Adrenal gland (tissue), 12 donors: ENCODE data around the gene EPB41L4B. TPM values are rescaled to one million over a fixed set of nuclear protein-coding genes. Genes with fewer than 3 reads are reported as not detected.

Experiments used
- DNase-seq, 7 donors: peaks; one replicate each; pipeline ENCODE4 v3.0.0-alpha.2; 2019 to 2020
- H3K27ac ChIP-seq, 5 donors: fragments of 200-600 bp; sonication (generic) in 4 of 5; 1 replicate in 3 of 5; 2 replicates in 2 of 5; pipeline versions ENCODE4 v1.5.1 to v1.8.0; 2016 to 2020; ENCODE audit warnings: mild to moderate bottlenecking in 1 of 5
- H3K27me3 ChIP-seq: fragments of 200-600 bp; 2 replicates; pipeline ENCODE4 v1.8.0; 2021
- H3K36me3 ChIP-seq, 2 donors: fragments of 200-600 bp; replicated peaks in 1 of 2; 1 replicate in 1 of 2; 2 replicates in 1 of 2; pipeline versions ENCODE4 v1.5.1 to v1.8.0; 2018 to 2022
- H3K4me1 ChIP-seq, 2 donors: fragments of 200-600 bp; replicated peaks in 1 of 2; 1 replicate in 1 of 2; 2 replicates in 1 of 2; pipeline versions ENCODE4 v1.5.1 to v1.8.0; 2018 to 2021
- H3K4me3 ChIP-seq, 4 donors: fragments of 200-600 bp; sonication (generic) in 3 of 4; one replicate each; pipeline ENCODE4 v1.5.1; 2016 to 2018
- H3K9me3 ChIP-seq, 3 donors: fragments of 200-600 bp; sonication (generic) in 1 of 3; replicated peaks in 1 of 3; 1 replicate in 2 of 3; 2 replicates in 1 of 3; pipeline versions ENCODE4 v1.5.1 to v1.8.0; 2016 to 2021
- POLR2A ChIP-seq, 2 donors: fragments of 450-650 bp; IDR thresholded peaks; one replicate each; pipeline ENCODE4 v1.6.1; 2017; ENCODE audit warnings: antibody characterized with exemption in 2 of 2, mild to moderate bottlenecking in 2 of 2, moderate library complexity in 1 of 2
- WGBS, 4 donors: extraction: QIAGEN DNeasy Blood & Tissue Kit in 2 of 4; methylation state at CpG; one replicate each; pipeline versions ENCODE4 v1.1.5 to v1.1.7; 2013 to 2017; 5-methylcytosine and 5-hydroxymethylcytosine counted together
- intact Hi-C, 2 donors: fragments of 100-400 bp; cut with DNase I; formaldehyde crosslinking; loops; one replicate each; pipeline versions ENCODE4 v1.14.1 to v1.15.0; 2022 to 2023
- polyA plus RNA-seq, 3 donors: library from polyadenylated mRNA; stranded (reverse); fragments of 200-250 nt in 2 of 3; fragments of 350-450 nt in 1 of 3; fragmentation: Illumina TruSeq in 1 of 3; extraction: RNeasy Lipid Tissue Mini Kit (QIAGEN cat#74804) in 1 of 3; gene quantifications; one replicate each; pipeline ENCODE4 v1.2.3, GENCODE V29; 2013 to 2014
- total RNA-seq, 9 donors: library from RNA; depleted of rRNA in 4 of 9; stranded (reverse); fragments of >200 nt in 4 of 9; fragments of 120-200 nt in 1 of 9; fragmentation: NEBNext Ultra II Directional in 1 of 9; extraction: Animal tissue kit (Norgen Biotek cat#: 25700) in 1 of 9; gene quantifications; one replicate each; pipeline versions ENCODE4 v1.1.0 to v1.2.4, GENCODE V29; 2013 to 2023
- TF ChIP-seq, protein P1 (sequence below), 6 experiments: fragments of 450-650 bp in 4 of 6; fragments of 200-600 bp in 2 of 6; sonication (generic) in 1 of 6; IDR thresholded peaks; 1 replicate in 5 of 6; 2 replicates in 1 of 6; pipeline versions ENCODE4 v1.5.1 to v1.8.0; 2016 to 2021; ENCODE audit warnings: antibody characterized with exemption in 6 of 6, mild to moderate bottlenecking in 2 of 6, moderate library complexity in 1 of 6
- donor health status: healthy with polysubstance abuse.
- donor health status: Bipolar disorder and iron deficiency.
- donor health status: DM: yes; HTN: yes; CAD: no.
- donor health status: DM: no; HTN: no; CAD: no.
- donor health status: DM: no; HTN: no; CAD: no.
- donor health status: DM: yes; HTN: yes; CAD: no.

EPB41L4B gene
- total and polyA plus RNA-seq, 12 donors = 7.4 to 37.2 (median 18.7) TPM

DNA sequence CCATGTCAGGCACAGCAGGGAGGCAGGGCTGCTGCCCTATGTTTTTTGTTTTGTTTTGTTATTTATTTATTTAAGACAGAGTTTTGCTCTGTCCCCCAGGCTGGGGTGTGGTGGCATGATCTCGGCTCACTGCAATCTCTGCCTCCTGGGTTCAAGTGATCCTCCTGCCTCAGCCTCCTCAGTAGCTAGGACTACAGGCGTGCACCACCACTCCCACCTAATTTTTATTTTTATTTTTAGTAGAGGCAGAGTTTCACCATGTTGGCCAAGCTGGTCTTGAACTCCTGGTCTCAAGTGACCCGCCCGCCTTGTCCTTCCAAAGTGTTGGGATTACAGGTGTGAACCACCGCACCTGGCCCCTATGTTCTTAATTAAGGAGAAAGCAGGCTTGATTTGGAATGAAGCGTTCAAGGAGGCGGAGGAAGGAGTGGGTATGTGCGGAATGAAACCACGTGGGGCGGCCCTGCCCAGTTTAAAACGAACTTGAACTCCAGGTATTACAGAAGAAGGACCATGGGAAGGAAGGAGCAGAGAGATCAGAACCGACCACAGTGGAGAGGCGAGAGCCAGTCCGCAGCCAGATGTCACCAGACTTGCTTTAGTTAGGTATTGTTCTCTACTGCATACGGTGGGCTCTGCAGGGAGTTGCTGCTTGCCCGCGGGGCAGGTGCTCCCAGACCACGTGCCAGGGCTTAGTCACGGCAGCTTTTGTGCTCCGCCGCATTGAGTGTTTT is 34.9 kb upstream of the EPB41L4B start:
- no peak for TF ChIP-seq POLR2A (IDR thresholded peaks at IDR 0.05)
- Histone ChIP-seq H3K36me3 (no peaks in the 10 kb centered on the region), H3K4me1 (no peaks in the 10 kb centered on the region), H3K9me3 (no peaks in the 10 kb centered on the region), H3K27ac (no peak overlapping the region), H3K27me3 (no peaks in the 10 kb centered on the region), H3K4me3 (no peak overlapping the region)
- WGBS, 4 donors = 84 to 87% (median 87%) methylated on average over 20 to 21 of the region's 21 CpGs
- DNase-seq = no peak
- intact Hi-C loops = no loop called here

DNA sequence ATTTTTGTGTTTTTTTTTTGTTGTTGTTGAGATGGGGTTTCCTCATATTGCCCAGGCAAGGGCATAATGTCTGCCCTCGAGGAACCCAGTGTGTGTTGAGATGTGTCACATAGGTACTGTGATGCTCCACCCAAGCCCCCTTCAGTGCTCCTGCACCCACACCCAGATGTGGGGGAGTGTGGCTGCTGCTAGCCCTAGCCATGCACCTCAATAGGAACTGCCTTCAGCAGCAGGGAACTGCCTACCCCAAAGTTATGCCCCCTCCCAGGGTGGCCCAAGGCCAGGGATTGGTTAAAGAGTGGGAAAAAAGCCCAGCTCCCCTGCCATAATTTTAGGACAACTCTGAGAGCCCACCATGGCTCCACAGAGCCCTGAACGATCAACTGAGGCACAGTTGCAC is 33.3 kb upstream of the EPB41L4B start:
- no peak for DNase-seq
- WGBS, 4 donors = 58 to 82% (median 66%) methylated on average over 2 of the region's 2 CpGs
- no peaks in the 10 kb centered on the region for H3K9me3 ChIP-seq
- H3K27me3 ChIP-seq = no peaks in the 10 kb centered on the region
- H3K27ac ChIP-seq = no peak overlapping the region
- H3K4me1 ChIP-seq = peaks cover 0 to 6% of the 10 kb centered on the region in 2 donors
- H3K36me3 ChIP-seq = no peaks in the 10 kb centered on the region
- no peak for TF ChIP-seq POLR2A (IDR thresholded peaks at IDR 0.05)
- TF ChIP-seq, protein P1, sequence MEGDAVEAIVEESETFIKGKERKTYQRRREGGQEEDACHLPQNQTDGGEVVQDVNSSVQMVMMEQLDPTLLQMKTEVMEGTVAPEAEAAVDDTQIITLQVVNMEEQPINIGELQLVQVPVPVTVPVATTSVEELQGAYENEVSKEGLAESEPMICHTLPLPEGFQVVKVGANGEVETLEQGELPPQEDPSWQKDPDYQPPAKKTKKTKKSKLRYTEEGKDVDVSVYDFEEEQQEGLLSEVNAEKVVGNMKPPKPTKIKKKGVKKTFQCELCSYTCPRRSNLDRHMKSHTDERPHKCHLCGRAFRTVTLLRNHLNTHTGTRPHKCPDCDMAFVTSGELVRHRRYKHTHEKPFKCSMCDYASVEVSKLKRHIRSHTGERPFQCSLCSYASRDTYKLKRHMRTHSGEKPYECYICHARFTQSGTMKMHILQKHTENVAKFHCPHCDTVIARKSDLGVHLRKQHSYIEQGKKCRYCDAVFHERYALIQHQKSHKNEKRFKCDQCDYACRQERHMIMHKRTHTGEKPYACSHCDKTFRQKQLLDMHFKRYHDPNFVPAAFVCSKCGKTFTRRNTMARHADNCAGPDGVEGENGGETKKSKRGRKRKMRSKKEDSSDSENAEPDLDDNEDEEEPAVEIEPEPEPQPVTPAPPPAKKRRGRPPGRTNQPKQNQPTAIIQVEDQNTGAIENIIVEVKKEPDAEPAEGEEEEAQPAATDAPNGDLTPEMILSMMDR (IDR thresholded peaks at IDR 0.05) = no peak
- H3K4me3 ChIP-seq = no peak overlapping the region
- intact Hi-C loops = no loop called here

DNA sequence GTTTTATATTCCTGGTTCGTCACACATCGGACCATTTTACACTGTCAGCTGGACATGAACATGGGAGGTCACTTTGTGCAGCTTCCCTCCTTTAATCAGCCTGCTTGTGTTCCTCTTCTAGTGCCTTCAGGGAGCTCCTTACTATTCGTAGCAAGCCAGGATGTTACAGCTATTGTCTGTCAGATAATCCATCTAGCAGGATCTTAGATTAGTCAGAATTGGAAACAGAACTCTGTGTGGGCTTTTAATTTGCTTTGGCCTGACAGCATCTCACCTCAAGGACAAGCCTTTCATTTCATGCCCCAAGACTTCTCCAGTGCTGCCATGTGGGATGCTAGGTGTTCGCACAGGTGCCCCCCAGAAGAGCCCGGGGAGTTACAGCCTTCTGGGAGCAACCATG is 30.2 kb upstream of the EPB41L4B start:
- H3K27me3 ChIP-seq = no peaks in the 10 kb centered on the region
- no peaks in the 10 kb centered on the region for H3K36me3 ChIP-seq
- H3K9me3 ChIP-seq = no peaks in the 10 kb centered on the region
- intact Hi-C loops = no loop called here
- no peak overlapping the region for H3K27ac ChIP-seq
- H3K4me3 ChIP-seq = no peak overlapping the region
- no peak for DNase-seq
- H3K4me1 ChIP-seq = peaks cover 0 to 6% of the 10 kb centered on the region in 2 donors
- 61 to 81% (median 79%) methylated on average over 5 of the region's 5 CpGs for WGBS, 4 donors
- no peak for TF ChIP-seq POLR2A (IDR thresholded peaks at IDR 0.05)
- TF ChIP-seq, protein P1 (IDR thresholded peaks at IDR 0.05) = no peak

DNA sequence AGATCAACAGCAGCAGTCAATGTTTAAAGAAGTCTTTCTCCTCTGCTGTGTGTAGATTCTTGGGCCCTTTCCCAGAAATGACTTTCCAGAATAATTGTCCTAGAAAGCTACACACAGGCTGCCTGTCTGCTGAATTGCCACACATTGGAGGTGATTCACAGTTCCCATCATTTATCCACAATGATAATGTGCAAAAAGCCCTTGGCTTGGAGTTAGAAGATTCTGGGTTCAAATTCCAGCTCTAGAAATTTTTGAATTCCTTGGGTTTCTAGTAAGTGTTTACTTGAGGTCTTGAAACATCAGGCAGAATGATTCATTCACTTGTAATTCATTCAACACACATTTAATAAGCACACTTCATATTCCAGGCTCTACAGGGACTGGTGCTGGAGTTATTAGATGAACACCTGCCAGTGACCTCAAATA is 28.6 kb upstream of the EPB41L4B start:
- Histone ChIP-seq H3K27ac (no peak overlapping the region), H3K9me3 (no peaks in the 10 kb centered on the region), H3K4me1 (peaks cover 0 to 6% of the 10 kb centered on the region in 2 donors), H3K36me3 (no peaks in the 10 kb centered on the region), H3K4me3 (no peak overlapping the region), H3K27me3 (no peaks in the 10 kb centered on the region)
- DNase-seq = peak; percentile 35 to 76 (median 57)
- intact Hi-C loops = no loop called here
- no peak for TF ChIP-seq POLR2A (IDR thresholded peaks at IDR 0.05)
- TF ChIP-seq, protein P1 (IDR thresholded peaks at IDR 0.05) = no peak

DNA sequence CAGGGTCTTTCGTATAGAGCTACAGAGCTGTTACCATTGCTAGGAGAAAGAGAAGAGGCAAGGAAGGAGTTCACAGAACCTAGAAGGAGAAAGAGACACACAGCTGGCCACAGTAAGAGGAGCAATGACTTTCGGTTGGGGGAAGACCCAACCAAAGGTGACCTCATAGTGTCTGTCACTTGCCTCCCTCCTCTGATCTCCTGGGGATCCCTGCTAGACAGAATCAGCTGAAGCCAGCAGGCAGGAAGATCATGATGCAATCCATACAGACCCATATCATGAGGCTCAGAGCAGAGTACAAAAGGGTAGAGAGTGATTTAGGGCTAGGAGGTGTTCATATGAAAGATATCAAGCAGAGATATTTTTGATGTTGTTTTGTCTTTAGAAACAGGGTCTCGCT is 26.0 kb upstream of the EPB41L4B start:
- Histone ChIP-seq H3K27me3 (no peaks in the 10 kb centered on the region), H3K36me3 (no peaks in the 10 kb centered on the region), H3K27ac (no peak overlapping the region), H3K9me3 (no peaks in the 10 kb centered on the region), H3K4me3 (no peak overlapping the region), H3K4me1 (peaks cover 0 to 6% of the 10 kb centered on the region in 2 donors)
- 77 to 85% (median 82%) methylated on average over 3 of the region's 3 CpGs for WGBS, 4 donors
- intact Hi-C loops = no loop called here
- TF ChIP-seq POLR2A (IDR thresholded peaks at IDR 0.05) = no peak
- TF ChIP-seq, protein P1 (IDR thresholded peaks at IDR 0.05) = no peak
- DNase-seq = no peak
